OCI-LY7 (cell line): ENCODE data around the gene PSTK.

ENCODE experiments used
- EZH2phosphoT487 ChIP-seq: fragments of 200-600 bp; sonication (generic); IDR thresholded peaks from 2 replicates; pipeline ENCODE4 v1.6.1; 2018; ENCODE audit warnings: low read depth, borderline replicate concordance, mild to moderate bottlenecking, mixed run types, antibody characterized with exemption, low read length, moderate library complexity, mixed read lengths
- TF ChIP-seq, protein P1 (sequence below): fragments of 200-600 bp; sonication (generic); conservative IDR thresholded peaks from 2 replicates; pipeline ENCODE4 v1.5.1; 2014; ENCODE audit warnings: mild to moderate bottlenecking, antibody characterized with exemption, low read length, moderate library complexity, mixed read lengths

- TF ChIP-seq, protein P1, sequence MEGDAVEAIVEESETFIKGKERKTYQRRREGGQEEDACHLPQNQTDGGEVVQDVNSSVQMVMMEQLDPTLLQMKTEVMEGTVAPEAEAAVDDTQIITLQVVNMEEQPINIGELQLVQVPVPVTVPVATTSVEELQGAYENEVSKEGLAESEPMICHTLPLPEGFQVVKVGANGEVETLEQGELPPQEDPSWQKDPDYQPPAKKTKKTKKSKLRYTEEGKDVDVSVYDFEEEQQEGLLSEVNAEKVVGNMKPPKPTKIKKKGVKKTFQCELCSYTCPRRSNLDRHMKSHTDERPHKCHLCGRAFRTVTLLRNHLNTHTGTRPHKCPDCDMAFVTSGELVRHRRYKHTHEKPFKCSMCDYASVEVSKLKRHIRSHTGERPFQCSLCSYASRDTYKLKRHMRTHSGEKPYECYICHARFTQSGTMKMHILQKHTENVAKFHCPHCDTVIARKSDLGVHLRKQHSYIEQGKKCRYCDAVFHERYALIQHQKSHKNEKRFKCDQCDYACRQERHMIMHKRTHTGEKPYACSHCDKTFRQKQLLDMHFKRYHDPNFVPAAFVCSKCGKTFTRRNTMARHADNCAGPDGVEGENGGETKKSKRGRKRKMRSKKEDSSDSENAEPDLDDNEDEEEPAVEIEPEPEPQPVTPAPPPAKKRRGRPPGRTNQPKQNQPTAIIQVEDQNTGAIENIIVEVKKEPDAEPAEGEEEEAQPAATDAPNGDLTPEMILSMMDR = no peak
- TF ChIP-seq EZH2phosphoT487 = no peak
Measured at GRCh38 chr10:122939133-122939855, 40.9 kb upstream of the PSTK start.
